Nephron progenitor cell (in vitro differentiated cells): ENCODE measurements around the gene DEPP1.

ENCODE experiments used
- DNase-seq: peaks from one replicate; pipeline ENCODE4 v3.0.0; 2021
- H3K27ac Mint-ChIP-seq: 2 replicates; pipeline ENCODE4 v1.8.0; 2021; ENCODE audit warnings: mild to moderate bottlenecking, moderate library complexity, mixed read lengths
- H3K27me3 Mint-ChIP-seq: 2 replicates; pipeline ENCODE4 v1.8.0; 2021; ENCODE audit warnings: mild to moderate bottlenecking, low read depth, mixed read lengths; ENCODE audit not compliant: poor library complexity
- H3K36me3 Mint-ChIP-seq: 2 replicates; pipeline ENCODE4 v1.8.0; 2021; ENCODE audit warnings: low read depth, mixed read lengths
- H3K4me1 Mint-ChIP-seq: 2 replicates; pipeline ENCODE4 v1.8.0; 2021; ENCODE audit warnings: mixed read lengths
- H3K4me3 Mint-ChIP-seq: 2 replicates; pipeline ENCODE4 v1.8.0; 2021; ENCODE audit warnings: mild to moderate bottlenecking, moderate library complexity, mixed read lengths
- H3K9me3 Mint-ChIP-seq: 2 replicates; pipeline ENCODE4 v1.8.0; 2021; ENCODE audit warnings: mild to moderate bottlenecking, moderate library complexity, mixed read lengths
- CTCF ChIP-seq: fragments of 200-600 bp; sonication (generic); IDR thresholded peaks from 2 replicates; pipeline ENCODE4 v1.5.0; 2021; ENCODE audit warnings: antibody characterized with exemption

The DEPP1 gene

GRCh38 chr10:44994752-44995530 lies 16.3 kb upstream of the DEPP1 start:
- peaks cover 4% of the 10 kb centered on the region for H3K9me3 Mint-ChIP-seq
- TF ChIP-seq CTCF, result no peak
- DNase-seq, result no peak
- H3K4me1 Mint-ChIP-seq, result peaks cover 43% of the 10 kb centered on the region
- H3K36me3 Mint-ChIP-seq, result peaks cover 7% of the 10 kb centered on the region
- H3K27ac Mint-ChIP-seq, result no peak overlapping the region
- peaks cover 18% of the 10 kb centered on the region for H3K27me3 Mint-ChIP-seq
- no peak overlapping the region for H3K4me3 Mint-ChIP-seq

GRCh38 chr10:44993922-44994751 lies 15.5 kb upstream of the DEPP1 start:
- no peak for TF ChIP-seq CTCF
- Mint-ChIP-seq H3K4me1 (peaks cover 47% of the 10 kb centered on the region), H3K27ac (peak overlapping the region; percentile 66), H3K4me3 (no peak overlapping the region), H3K27me3 (peaks cover 17% of the 10 kb centered on the region), H3K36me3 (peaks cover 3% of the 10 kb centered on the region), H3K9me3 (no peaks in the 10 kb centered on the region)
- no peak for DNase-seq

GRCh38 chr10:44993226-44993921 lies 14.8 kb upstream of the DEPP1 start:
- Mint-ChIP-seq H3K27ac (peak overlapping the region; percentile 66), H3K9me3 (no peaks in the 10 kb centered on the region), H3K27me3 (peaks cover 9% of the 10 kb centered on the region), H3K4me1 (peaks cover 55% of the 10 kb centered on the region), H3K4me3 (no peak overlapping the region), H3K36me3 (peaks cover 3% of the 10 kb centered on the region)
- no peak for TF ChIP-seq CTCF
- DNase-seq, result no peak

- H3K36me3 Mint-ChIP-seq, result peaks cover 3% of the 10 kb centered on the region
- H3K27ac Mint-ChIP-seq, result no peak overlapping the region
- no peak for DNase-seq
- no peak overlapping the region for H3K4me3 Mint-ChIP-seq
- H3K4me1 Mint-ChIP-seq, result peaks cover 56% of the 10 kb centered on the region
- H3K27me3 Mint-ChIP-seq, result peaks cover 3% of the 10 kb centered on the region
- TF ChIP-seq CTCF, result no peak
- no peaks in the 10 kb centered on the region for H3K9me3 Mint-ChIP-seq
These were observed 14.2 kb upstream of the DEPP1 start for GRCh38 chr10:44992732-44993225.

GRCh38 chr10:44992070-44992731 lies 13.6 kb upstream of the DEPP1 start:
- H3K4me3 Mint-ChIP-seq, result no peak overlapping the region
- TF ChIP-seq CTCF, result no peak
- H3K4me1 Mint-ChIP-seq, result peaks cover 56% of the 10 kb centered on the region
- H3K36me3 Mint-ChIP-seq, result peaks cover 3% of the 10 kb centered on the region
- no peak overlapping the region for H3K27ac Mint-ChIP-seq
- peaks cover 2% of the 10 kb centered on the region for H3K27me3 Mint-ChIP-seq
- DNase-seq, result no peak
- no peaks in the 10 kb centered on the region for H3K9me3 Mint-ChIP-seq
